ENCODE results near the gene CISH.
A peak's percentile ranks its signal among the peaks of the same experiment; 100 is the strongest.

CISH gene

DNA sequence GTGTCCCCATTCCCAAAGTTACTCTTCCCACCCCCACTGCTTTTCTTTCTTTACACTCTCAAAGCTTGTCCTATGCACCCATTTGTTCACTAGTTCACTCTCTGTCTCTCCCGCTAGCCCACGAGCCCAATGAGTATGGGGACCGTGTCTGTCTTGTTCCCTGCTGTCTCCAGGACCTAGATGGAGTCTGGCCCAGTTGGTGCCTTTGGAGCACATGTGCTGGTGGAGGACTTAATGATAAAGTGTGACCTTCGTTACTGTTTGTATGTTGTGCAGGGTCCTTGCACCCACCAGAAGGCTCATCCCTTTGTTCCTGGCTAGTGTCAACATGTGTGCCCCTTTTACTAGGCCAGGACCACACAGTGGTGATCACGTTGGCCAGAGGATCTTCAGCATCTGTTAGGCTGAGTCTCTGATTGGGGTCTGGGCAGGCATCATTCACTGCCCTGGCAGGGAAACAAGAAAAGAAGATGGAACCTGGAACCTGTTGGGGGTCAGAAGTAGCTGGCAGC, 7.4 kb downstream of the CISH start:
- Histone ChIP-seq H3K4me1 (ENCODE audit: insufficient read depth, insufficient read length) (peaks cover 20% of the 10 kb centered on the region), H3K27me3 (ENCODE audit: insufficient read depth, insufficient read length) (no peaks in the 10 kb centered on the region), H3K4me3 (ENCODE audit: insufficient read length, low read depth) (no peak overlapping the region), H3K9me3 (ENCODE audit: insufficient read depth, low read length) (no peaks in the 10 kb centered on the region), H3K36me3 (ENCODE audit: insufficient read depth, insufficient read length, low read length) (peaks cover 18% of the 10 kb centered on the region), H3K9ac (ENCODE audit: insufficient read length, low read depth) (no peak overlapping the region)
- DNase-seq (ENCODE audit: low read depth, low spot score) = no peak
- TF ChIP-seq ZNF274 (IDR thresholded peaks at IDR 0.05; ENCODE audit: low read depth, low read length) = no peak

DNA sequence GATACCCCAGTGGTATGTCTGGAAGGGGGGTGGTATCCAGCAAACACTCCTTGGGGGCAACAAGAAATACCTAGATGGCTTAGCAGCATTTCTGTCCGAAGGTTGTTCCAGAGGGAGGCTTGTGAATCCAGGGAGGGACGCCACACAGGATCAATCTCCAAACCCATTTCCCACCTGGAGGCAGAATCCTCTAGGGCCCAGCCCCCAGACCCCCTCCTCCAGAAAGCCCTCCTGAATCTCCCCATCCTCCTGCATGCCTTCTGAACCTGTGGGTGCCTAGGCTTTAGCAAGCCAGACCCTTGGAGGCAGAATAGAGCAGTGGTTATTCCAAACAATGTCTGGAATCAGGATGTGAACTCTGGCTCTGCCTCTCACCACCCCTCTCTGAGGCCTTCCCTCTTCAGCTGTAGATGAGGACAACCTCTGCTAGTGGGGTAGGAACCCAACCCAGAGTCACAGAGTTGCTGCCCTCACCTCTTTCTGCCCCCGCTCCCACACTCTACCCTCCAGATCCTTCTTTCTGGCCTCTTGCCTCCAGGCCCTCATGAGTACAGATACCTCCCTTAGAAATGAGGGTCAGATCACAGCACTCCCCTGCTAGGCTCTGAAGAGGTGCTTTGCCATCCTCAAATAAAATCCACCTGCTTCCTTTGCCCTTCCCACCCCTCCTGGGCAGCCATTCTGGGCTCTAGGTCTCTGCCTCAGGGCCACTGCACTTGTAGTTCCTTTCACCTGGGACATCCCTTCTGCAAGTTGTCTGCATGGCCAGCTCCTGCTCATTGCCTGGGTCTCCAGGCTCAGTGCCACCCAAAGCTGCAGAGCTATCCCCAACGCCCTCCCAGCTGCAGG, 8.1 kb downstream of the CISH start:
- no peak overlapping the region for H3K9ac ChIP-seq (ENCODE audit: insufficient read length, low read depth)
- no peak overlapping the region for H3K4me3 ChIP-seq (ENCODE audit: insufficient read length, low read depth)
- no peak for DNase-seq (ENCODE audit: low read depth, low spot score)
- H3K36me3 ChIP-seq (ENCODE audit: insufficient read depth, insufficient read length, low read length) = peaks cover 18% of the 10 kb centered on the region
- peaks cover 20% of the 10 kb centered on the region for H3K4me1 ChIP-seq (ENCODE audit: insufficient read depth, insufficient read length)
- no peaks in the 10 kb centered on the region for H3K9me3 ChIP-seq (ENCODE audit: insufficient read depth, low read length)
- no peaks in the 10 kb centered on the region for H3K27me3 ChIP-seq (ENCODE audit: insufficient read depth, insufficient read length)
- TF ChIP-seq YY1 (IDR thresholded peaks at IDR 0.05; ENCODE audit: insufficient read depth, insufficient read length) (no peak), SUZ12 (IDR thresholded peaks at IDR 0.05; ENCODE audit: extremely low read depth, insufficient read depth, insufficient read length) (no peak), ZNF274 (IDR thresholded peaks at IDR 0.05; ENCODE audit: low read depth, low read length) (no peak)

DNA sequence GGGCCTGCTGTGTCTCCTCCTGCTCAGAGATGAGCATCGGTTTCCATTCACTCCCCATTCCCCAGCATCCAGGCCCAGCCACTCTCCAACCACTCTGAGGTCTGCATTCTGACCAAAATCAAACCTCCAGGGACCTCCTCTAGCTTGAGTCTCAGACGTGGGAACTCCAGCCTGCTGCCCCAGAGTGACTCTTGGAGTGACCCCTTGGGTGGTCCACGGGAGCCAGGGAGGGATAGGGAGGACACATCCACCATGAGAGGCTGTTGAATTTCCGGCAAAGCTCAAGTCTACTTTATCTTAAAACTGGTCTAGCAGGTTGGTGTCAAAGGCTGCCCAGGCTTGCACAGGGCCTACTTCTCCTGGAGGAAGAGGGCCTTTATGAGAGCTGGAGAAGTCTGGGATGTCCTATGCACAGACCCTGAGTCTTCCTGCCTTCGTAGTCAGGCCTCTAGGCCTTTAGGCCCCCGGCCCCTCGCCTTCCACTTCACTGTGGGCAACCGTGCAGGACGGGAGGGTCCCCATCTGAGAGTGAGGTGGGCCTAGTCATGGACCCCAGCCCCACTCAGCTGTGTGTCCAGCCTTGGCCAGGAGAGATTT, 8.9 kb downstream of the CISH start:
- H3K4me1 ChIP-seq (ENCODE audit: insufficient read depth, insufficient read length) = peaks cover 20% of the 10 kb centered on the region
- no peak overlapping the region for H3K9ac ChIP-seq (ENCODE audit: insufficient read length, low read depth)
- DNase-seq (ENCODE audit: low read depth, low spot score) = no peak
- no peak overlapping the region for H3K4me3 ChIP-seq (ENCODE audit: insufficient read length, low read depth)
- no peaks in the 10 kb centered on the region for H3K27me3 ChIP-seq (ENCODE audit: insufficient read depth, insufficient read length)
- no peak for TF ChIP-seq YY1 (IDR thresholded peaks at IDR 0.05; ENCODE audit: insufficient read depth, insufficient read length)
- TF ChIP-seq ZNF274 (IDR thresholded peaks at IDR 0.05; ENCODE audit: low read depth, low read length) = no peak
- no peak for TF ChIP-seq SUZ12 (IDR thresholded peaks at IDR 0.05; ENCODE audit: extremely low read depth, insufficient read depth, insufficient read length)
- H3K9me3 ChIP-seq (ENCODE audit: insufficient read depth, low read length) = no peaks in the 10 kb centered on the region
- peaks cover 12% of the 10 kb centered on the region for H3K36me3 ChIP-seq (ENCODE audit: insufficient read depth, insufficient read length, low read length)

DNA sequence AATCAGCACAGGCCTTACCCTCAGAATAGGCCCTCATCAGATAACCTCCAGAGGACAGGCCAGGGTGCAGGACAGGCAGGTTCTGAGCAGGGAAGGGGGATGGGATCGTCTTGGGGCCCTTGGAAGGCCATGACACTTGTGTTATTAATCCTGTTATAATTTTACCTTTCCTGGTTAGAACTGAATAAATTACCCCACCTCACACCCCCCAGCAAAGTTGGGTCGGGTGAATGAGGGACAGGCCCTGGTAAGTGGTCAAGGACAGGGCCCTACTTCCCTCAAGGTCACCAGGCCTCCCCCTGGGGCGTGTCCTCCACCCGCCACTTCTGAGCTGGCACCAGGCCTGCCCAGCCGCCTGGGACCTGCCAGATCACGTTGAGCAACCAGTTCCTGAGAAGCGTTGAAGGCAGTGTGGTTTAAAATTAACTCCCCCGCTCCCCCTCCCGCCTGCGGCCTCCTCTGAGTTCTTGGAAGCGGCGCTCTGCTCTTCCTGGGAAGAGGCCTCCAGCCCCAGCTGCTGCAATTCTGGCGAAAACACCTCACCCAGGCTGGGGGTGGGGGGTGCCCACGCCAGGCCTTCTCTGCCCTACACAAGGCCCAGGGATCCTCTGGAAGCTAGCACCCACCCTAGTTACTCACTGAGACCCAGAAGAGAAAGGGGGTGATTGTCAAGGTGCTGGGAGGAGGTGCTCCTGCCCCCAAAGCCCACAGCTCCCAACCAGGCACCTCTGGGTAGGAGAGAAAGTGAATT, 10.6 kb downstream of the CISH start:
- Histone ChIP-seq H3K9me3 (ENCODE audit: insufficient read depth, low read length) (no peaks in the 10 kb centered on the region), H3K9ac (ENCODE audit: insufficient read length, low read depth) (peak overlapping the region; percentile 38), H3K4me3 (ENCODE audit: insufficient read length, low read depth) (no peak overlapping the region), H3K27me3 (ENCODE audit: insufficient read depth, insufficient read length) (no peaks in the 10 kb centered on the region), H3K4me1 (ENCODE audit: insufficient read depth, insufficient read length) (peaks cover 14% of the 10 kb centered on the region), H3K36me3 (ENCODE audit: insufficient read depth, insufficient read length, low read length) (no peaks in the 10 kb centered on the region)
- no peak for DNase-seq (ENCODE audit: low read depth, low spot score)
- TF ChIP-seq YY1 (IDR thresholded peaks at IDR 0.05; ENCODE audit: insufficient read depth, insufficient read length) (no peak), ZNF274 (IDR thresholded peaks at IDR 0.05; ENCODE audit: low read depth, low read length) (no peak), SUZ12 (IDR thresholded peaks at IDR 0.05; ENCODE audit: extremely low read depth, insufficient read depth, insufficient read length) (no peak)

DNA sequence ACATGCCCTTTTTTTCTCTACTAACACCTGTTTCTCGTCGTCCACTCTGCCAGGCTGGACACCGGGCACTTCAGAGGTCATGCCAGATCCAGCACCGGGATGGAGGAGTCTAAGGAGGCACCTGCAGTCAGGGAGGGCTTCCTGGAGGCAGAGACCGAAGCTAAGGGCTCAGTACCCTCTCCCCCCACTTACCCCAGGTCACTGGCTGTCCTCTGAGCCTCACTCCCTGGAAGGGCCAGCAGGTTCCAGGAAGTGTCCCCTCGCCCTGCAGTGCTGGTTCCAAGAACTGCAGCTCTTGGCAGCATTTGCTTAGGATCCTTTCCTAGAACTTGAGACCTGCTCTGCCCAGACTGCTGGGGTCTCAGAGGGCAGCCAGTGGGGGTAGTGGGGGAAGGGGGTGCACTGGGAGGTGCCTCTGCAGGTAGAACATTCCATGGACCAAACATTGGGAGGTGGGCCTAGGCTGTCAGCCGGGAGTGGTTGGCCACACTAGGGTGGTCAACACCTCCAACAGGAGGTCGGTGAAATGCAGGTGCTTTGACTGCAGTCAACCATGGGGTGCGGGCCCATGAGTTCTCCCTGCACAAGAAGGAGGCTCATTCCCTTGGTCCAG, 11.3 kb downstream of the CISH start:
- Histone ChIP-seq H3K27me3 (ENCODE audit: insufficient read depth, insufficient read length) (no peaks in the 10 kb centered on the region), H3K9me3 (ENCODE audit: insufficient read depth, low read length) (no peaks in the 10 kb centered on the region), H3K4me3 (ENCODE audit: insufficient read length, low read depth) (no peak overlapping the region), H3K36me3 (ENCODE audit: insufficient read depth, insufficient read length, low read length) (no peaks in the 10 kb centered on the region), H3K9ac (ENCODE audit: insufficient read length, low read depth) (no peak overlapping the region), H3K4me1 (ENCODE audit: insufficient read depth, insufficient read length) (peaks cover 14% of the 10 kb centered on the region)
- DNase-seq (ENCODE audit: low read depth, low spot score) = no peak
- TF ChIP-seq ZNF274 (IDR thresholded peaks at IDR 0.05; ENCODE audit: low read depth, low read length) = no peak
- TF ChIP-seq YY1 (IDR thresholded peaks at IDR 0.05; ENCODE audit: insufficient read depth, insufficient read length) = no peak
- TF ChIP-seq SUZ12 (IDR thresholded peaks at IDR 0.05; ENCODE audit: extremely low read depth, insufficient read depth, insufficient read length) = no peak

DNA sequence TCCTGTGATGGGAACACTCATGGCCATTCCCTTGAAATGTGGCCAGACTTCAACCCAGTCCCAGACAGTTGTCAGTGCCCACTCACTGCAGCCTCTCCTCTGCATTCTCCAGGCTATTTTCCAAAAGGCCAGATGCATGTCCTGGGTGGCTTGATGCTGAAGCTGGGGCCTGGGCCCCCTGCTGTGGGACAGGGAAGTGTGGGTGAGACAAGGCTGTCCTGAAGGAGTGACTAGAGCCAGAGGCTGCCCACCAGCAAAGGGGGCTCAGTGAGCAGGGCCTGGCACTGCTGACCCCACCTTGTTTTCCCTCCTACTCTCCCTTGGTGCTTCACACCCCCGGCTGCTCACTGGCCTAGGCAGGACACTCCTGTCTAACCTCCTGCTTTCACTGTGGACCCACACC, 11.9 kb downstream of the CISH start:
- Histone ChIP-seq H3K9ac (ENCODE audit: insufficient read length, low read depth) (peak overlapping the region; percentile 2), H3K9me3 (ENCODE audit: insufficient read depth, low read length) (no peaks in the 10 kb centered on the region), H3K27me3 (ENCODE audit: insufficient read depth, insufficient read length) (no peaks in the 10 kb centered on the region), H3K4me3 (ENCODE audit: insufficient read length, low read depth) (no peak overlapping the region), H3K4me1 (ENCODE audit: insufficient read depth, insufficient read length) (peaks cover 14% of the 10 kb centered on the region), H3K36me3 (ENCODE audit: insufficient read depth, insufficient read length, low read length) (no peaks in the 10 kb centered on the region)
- no peak for DNase-seq (ENCODE audit: low read depth, low spot score)
- TF ChIP-seq SUZ12 (IDR thresholded peaks at IDR 0.05; ENCODE audit: extremely low read depth, insufficient read depth, insufficient read length) (no peak), ZNF274 (IDR thresholded peaks at IDR 0.05; ENCODE audit: low read depth, low read length) (no peak), YY1 (IDR thresholded peaks at IDR 0.05; ENCODE audit: insufficient read depth, insufficient read length) (no peak)
